GM10248 (cell line): ENCODE results near the gene GSTT2B.
"Not testable (repeated sequence)": the region's sequence is repeated elsewhere in the genome, so short reads cannot be mapped to it uniquely, and the experiment has no call there.

ENCODE experiments used
- CTCF ChIA-PET: fragments of 300-600 bp; sonication (Branson Sonifier 250); formaldehyde crosslinking; extraction: SDS; loops from one replicate; lab custom pipeline; 2021; ENCODE audit warnings: antibody characterized with exemption; lab: Yijun Ruan, JAX
- POLR2A ChIA-PET: fragments of 350-650 bp; sonication (Branson Sonifier 250); formaldehyde crosslinking; extraction: SDS; loops from one replicate; lab custom pipeline; 2020; ENCODE audit warnings: antibody characterized with exemption; lab: Yijun Ruan, JAX
- DNase-seq: peaks from one replicate; pipeline ENCODE4 v3.0.0; 2012; ENCODE audit errors: extremely low spot score
- CTCF ChIP-seq: IDR thresholded peaks from 2 replicates; pipeline ENCODE4 v1.5.1; 2012; ENCODE audit warnings: mild to moderate bottlenecking, low read depth; ENCODE audit errors: extremely low read depth, missing control alignments, control extremely low read depth

GSTT2B gene

DNA sequence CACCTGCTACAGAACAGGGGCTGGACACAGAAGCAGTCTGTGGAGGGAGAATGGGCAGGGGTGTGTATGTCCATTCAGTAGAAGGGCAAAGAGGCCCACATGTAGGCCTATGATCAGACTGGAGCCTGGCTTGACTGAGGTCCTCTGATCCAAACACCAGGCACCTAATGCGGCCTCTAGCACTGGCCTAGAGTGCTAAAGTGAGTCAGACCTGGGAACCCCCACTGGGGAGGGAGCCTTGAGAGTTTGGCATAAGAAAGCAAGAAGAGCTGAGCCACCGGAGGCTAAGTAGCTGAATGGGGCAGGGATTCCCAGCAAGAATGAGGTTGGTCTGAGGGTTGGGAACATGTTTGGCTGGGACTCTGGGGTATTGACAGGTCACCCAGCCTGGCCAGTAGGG is 9.6 kb downstream of the GSTT2B start:
- DNase-seq, POLR2A ChIA-PET: not testable (repeated sequence)
- CTCF ChIA-PET: interaction anchor here (0.7 kb wide), 1 partner anchor 223 kb away, joined by 3 read pairs; no protein-coding TSS in a partner anchor

DNA sequence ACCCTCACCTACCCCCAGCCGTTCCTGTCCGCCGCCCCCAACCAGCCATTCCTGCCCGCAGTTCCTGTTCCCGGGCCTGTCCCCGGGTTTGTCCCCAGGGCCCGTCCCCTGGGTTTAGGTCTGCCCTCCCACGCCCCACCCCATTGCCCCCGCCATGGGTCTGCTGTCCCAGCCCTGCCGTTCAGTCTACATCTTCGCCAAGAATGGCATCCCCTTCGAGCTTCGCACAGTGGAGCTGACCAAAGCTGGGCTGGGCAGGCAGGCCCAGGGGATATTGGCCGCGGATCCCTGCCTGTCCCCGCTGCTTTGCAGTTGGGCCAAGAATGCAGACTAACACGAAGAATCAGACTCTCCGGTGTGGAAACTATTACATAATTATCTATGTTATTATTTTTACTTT is 11.2 kb downstream of the GSTT2B start:
- CTCF ChIA-PET, POLR2A ChIA-PET, DNase-seq: not testable (repeated sequence)

GRCh38 chr22:23947391-23947790 is 13.6 kb downstream of the GSTT2B start:
- CTCF ChIA-PET, DNase-seq, POLR2A ChIA-PET: not testable (repeated sequence)

- CTCF ChIA-PET, DNase-seq, POLR2A ChIA-PET: not testable (repeated sequence)
Observed at GRCh38 chr22:23940166-23940565, 20.8 kb downstream of the GSTT2B start.

DNA sequence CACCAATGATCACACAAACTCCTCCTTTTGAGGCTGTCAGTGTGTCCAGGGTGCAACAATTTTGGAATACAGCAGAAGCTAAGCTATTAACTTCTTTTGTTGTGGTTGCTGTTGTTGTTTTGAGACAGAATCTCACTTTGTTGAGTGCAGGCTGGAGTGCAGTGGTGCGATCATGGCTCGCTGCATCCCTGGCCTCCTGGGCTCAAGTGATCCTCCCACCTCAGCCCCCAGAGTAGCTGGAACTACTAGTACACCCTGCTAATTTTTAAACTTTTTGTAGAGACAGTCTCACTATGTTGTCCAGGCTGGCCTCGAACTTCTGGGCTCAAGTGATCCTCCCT is 22.0 kb downstream of the GSTT2B start:
- DNase-seq: no peak
- ChIA-PET CTCF (interaction anchor here (0.7 to 1.0 kb wide), 2 partner anchors 77 to 81 kb away, joined by 3 read pairs; partner anchors contain the start of gene SLC2A11), POLR2A (no interaction called here)
- TF ChIP-seq CTCF: no peak

GRCh38 chr22:23938328-23939016 is 22.5 kb downstream of the GSTT2B start:
- DNase-seq: no peak
- ChIA-PET POLR2A (no interaction called here), CTCF (interaction anchor here (0.7 to 1.0 kb wide), 2 partner anchors 77 to 81 kb away, joined by 3 read pairs; partner anchors contain the start of gene SLC2A11)
- no peak for TF ChIP-seq CTCF

GRCh38 chr22:23926561-23926960 is 34.4 kb downstream of the GSTT2B start:
- TF ChIP-seq CTCF: no peak
- ChIA-PET POLR2A (no interaction called here), CTCF (interaction anchor here (0.9 kb wide), 1 partner anchor 9 kb away, joined by 3 read pairs; no protein-coding TSS in a partner anchor)
- no peak for DNase-seq

DNA sequence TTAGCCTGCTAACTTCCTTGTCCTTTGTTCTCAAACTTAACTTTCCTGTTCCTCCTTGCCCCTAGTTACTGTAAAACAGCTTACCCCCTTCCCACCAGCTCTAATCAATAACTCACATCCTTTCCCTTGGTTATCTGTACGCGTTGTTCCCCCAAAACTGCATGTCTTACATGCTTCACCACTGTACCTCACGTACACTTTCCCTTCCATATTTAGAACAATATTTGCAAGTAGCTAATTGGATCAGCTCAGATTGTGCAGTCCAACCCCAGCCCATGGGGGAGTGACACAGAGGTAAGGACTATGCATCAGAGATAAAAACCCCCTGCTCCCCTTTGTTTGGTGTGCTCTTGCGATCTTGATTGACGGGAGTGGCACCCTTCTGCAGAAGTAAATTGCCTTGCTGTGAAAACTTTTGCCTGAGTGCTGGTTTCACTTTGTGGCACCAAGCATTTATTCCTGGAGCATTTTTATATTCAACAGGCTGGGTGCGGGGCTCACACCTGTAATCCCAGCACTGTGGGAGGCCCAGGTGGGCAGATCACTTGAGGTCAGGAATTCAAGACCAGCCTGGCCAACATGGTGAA is 35.9 kb downstream of the GSTT2B start:
- no peak for TF ChIP-seq CTCF
- POLR2A ChIA-PET: interaction anchor here (0.7 kb wide), 1 partner anchor 266 kb away, joined by 3 read pairs; no protein-coding TSS in a partner anchor
- CTCF ChIA-PET: no interaction called here
- no peak for DNase-seq

DNA sequence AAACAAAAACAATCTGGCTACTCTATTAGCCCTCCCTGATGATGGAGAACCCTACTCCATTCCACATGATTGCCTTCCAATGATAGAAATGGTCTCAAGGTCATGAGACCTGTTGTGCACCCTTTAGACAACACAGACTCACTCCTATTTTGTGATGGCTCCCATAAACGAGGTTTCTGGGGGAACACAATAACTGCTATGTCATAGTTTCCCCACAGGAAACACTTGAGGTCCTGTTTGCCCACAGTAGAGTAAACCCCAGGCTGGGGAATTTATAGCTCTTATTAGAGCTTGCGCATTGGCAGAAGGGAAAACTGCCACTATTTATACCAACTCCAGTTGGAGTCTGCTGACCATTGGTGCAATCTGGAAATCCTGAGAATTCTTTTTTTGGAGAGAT is 38.1 kb downstream of the GSTT2B start:
- no peak for TF ChIP-seq CTCF
- ChIA-PET CTCF (interaction anchor here (1.4 kb wide), 1 partner anchor 28 kb away, joined by 4 read pairs; the partner anchor contains the start of gene MIF), POLR2A (no interaction called here)
- DNase-seq: no peak

GRCh38 chr22:23921586-23922201 is 39.3 kb downstream of the GSTT2B start:
- POLR2A ChIA-PET, DNase-seq, CTCF ChIA-PET: not testable (repeated sequence)

- DNase-seq, POLR2A ChIA-PET: not testable (repeated sequence)
- CTCF ChIA-PET: interaction anchor here (1.0 to 2.7 kb wide), 3 partner anchors 10 to 71 kb away, joined by 3 to 12 read pairs (median 8); partner anchors contain the start of gene MIF
Observed at GRCh38 chr22:23920267-23920611, 40.8 kb downstream of the GSTT2B start.
